Measurements from ENCODE around the gene GTF2F1.

DNA sequence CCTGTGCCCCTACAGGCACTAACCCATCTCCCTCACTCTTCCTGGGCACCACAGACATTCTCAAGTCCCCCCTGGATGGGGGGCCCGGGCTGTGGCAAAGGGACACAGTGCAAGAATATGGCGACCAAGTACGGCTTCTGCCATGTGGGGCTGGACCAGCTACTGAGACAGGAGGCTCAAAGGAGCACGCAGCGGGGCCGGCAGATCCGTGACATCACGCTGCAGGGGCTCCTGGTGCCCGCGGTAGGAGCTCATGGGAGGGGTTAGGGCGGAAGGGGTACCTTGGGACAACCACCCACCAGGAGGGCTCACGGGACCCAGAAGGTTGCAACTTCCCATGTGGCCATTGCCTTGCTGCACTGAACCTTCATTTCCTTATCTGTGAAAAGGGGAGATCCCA lies 3.3 kb upstream of the GTF2F1 start:
- TF ChIP-seq, protein P1, sequence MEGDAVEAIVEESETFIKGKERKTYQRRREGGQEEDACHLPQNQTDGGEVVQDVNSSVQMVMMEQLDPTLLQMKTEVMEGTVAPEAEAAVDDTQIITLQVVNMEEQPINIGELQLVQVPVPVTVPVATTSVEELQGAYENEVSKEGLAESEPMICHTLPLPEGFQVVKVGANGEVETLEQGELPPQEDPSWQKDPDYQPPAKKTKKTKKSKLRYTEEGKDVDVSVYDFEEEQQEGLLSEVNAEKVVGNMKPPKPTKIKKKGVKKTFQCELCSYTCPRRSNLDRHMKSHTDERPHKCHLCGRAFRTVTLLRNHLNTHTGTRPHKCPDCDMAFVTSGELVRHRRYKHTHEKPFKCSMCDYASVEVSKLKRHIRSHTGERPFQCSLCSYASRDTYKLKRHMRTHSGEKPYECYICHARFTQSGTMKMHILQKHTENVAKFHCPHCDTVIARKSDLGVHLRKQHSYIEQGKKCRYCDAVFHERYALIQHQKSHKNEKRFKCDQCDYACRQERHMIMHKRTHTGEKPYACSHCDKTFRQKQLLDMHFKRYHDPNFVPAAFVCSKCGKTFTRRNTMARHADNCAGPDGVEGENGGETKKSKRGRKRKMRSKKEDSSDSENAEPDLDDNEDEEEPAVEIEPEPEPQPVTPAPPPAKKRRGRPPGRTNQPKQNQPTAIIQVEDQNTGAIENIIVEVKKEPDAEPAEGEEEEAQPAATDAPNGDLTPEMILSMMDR (IDR thresholded peaks at IDR 0.05), result no peak
- TF ChIP-seq EZH2 (IDR thresholded peaks at IDR 0.05; ENCODE audit: borderline replicate concordance, insufficient read depth, low read depth, low read length, poor library complexity, severe bottlenecking), result no peak
